OCI-LY7 (cell line): ENCODE measurements around the gene FOXN1. TPM values are rescaled to one million over a fixed set of nuclear protein-coding genes. Genes with fewer than 3 reads are reported as not detected.

Experiments used
- BruUV-seq: library from RNA; stranded (reverse); fragments of 400-500 nt; replicated peaks from 2 replicates; lab custom pipeline; 2021; lab: Mats Ljungman, UMichigan
- CTCF ChIA-PET: fragments of 300-600 bp; sonication (Branson Sonifier 250); formaldehyde crosslinking; loops from one replicate; lab custom pipeline; 2022; ENCODE audit warnings: antibody characterized with exemption; ENCODE audit not compliant: unreplicated experiment; lab: Charles Lee
- POLR2A ChIA-PET: fragments of 300-600 bp; sonication (Branson Sonifier 250); formaldehyde crosslinking; loops from one replicate; lab custom pipeline; 2022; ENCODE audit warnings: antibody characterized with exemption; lab: Charles Lee
- DNase-seq: peaks from one replicate; pipeline ENCODE4 v3.0.0-alpha.2; 2015; ENCODE audit warnings: low spot score
- H2AFZ ChIP-seq: fragments of 200-600 bp; sonication (generic), shearing (Covaris generic); 2 replicates; pipeline ENCODE4 v1.6.1; 2014; ENCODE audit warnings: mild to moderate bottlenecking, antibody characterized with exemption, low read length, moderate library complexity
- H3K27ac ChIP-seq: fragments of 200-600 bp; sonication (generic); 2 replicates; pipeline ENCODE4 v1.5.1; 2014; ENCODE audit warnings: mixed run types, low read depth, mild to moderate bottlenecking, moderate library complexity, low read length, inconsistent platforms; ENCODE audit not compliant: poor library complexity, severe bottlenecking
- H3K36me3 ChIP-seq: fragments of 200-600 bp; sonication (generic); 2 replicates; pipeline ENCODE4 v1.6.1; 2014; ENCODE audit warnings: mild to moderate bottlenecking, antibody characterized with exemption, low read length, moderate library complexity, mixed read lengths; ENCODE audit not compliant: insufficient read depth
- H3K4me1 ChIP-seq: fragments of 200-600 bp; sonication (generic); 2 replicates; pipeline ENCODE4 v1.5.1; 2014; ENCODE audit warnings: mild to moderate bottlenecking, low read length; ENCODE audit not compliant: insufficient read depth, poor library complexity, severe bottlenecking
- H3K4me2 ChIP-seq: fragments of 200-600 bp; sonication (generic); 2 replicates; pipeline ENCODE4 v1.6.1; 2014; ENCODE audit warnings: mild to moderate bottlenecking, low read length
- H3K4me3 ChIP-seq: fragments of 200-600 bp; sonication (generic); 2 replicates; pipeline ENCODE4 v1.5.1; 2014; ENCODE audit warnings: mild to moderate bottlenecking, low read depth, low read length; ENCODE audit not compliant: poor library complexity, severe bottlenecking
- H3K79me2 ChIP-seq: fragments of 200-600 bp; sonication (generic); 2 replicates; pipeline ENCODE4 v1.6.1; 2016; ENCODE audit warnings: low read depth, mild to moderate bottlenecking, low read length, moderate library complexity, mixed read lengths; ENCODE audit not compliant: insufficient read depth
- H3K9me2 ChIP-seq: fragments of 200-600 bp; sonication (generic); 2 replicates; pipeline ENCODE4 v1.6.1; 2016; ENCODE audit warnings: mild to moderate bottlenecking, low read length, mixed read lengths; ENCODE audit not compliant: insufficient read depth
- H3K9me3 ChIP-seq: fragments of 200-600 bp; sonication (generic); 2 replicates; pipeline ENCODE4 v1.6.1; 2014; ENCODE audit warnings: mild to moderate bottlenecking, mixed run types, low read length, mixed read lengths
- H4K20me1 ChIP-seq: fragments of 200-600 bp; sonication (generic); 2 replicates; pipeline ENCODE4 v1.6.1; 2014; ENCODE audit warnings: mild to moderate bottlenecking, antibody characterized with exemption, low read length, moderate library complexity, mixed read lengths; ENCODE audit not compliant: insufficient read depth
- EZH2phosphoT487 ChIP-seq: fragments of 200-600 bp; sonication (generic); IDR thresholded peaks from 2 replicates; pipeline ENCODE4 v1.6.1; 2018; ENCODE audit warnings: low read depth, borderline replicate concordance, mild to moderate bottlenecking, mixed run types, antibody characterized with exemption, low read length, moderate library complexity, mixed read lengths
- intact Hi-C: fragments of 100-400 bp; cut with micrococcal nuclease; formaldehyde crosslinking; loops from one replicate; pipeline ENCODE4 v1.10.0; 2022; ENCODE audit not compliant: unreplicated experiment
- total RNA-seq, 2 experiments: library from RNA; depleted of rRNA in 1 of 2; stranded (reverse); fragments of >200 nt in 1 of 2; shearing (Covaris generic) in 1 of 2; gene quantifications; 2 replicates each; pipeline ENCODE4 v1.2.3, GENCODE V29; 2014 to 2022
- TF ChIP-seq, protein P1 (sequence below): fragments of 200-600 bp; sonication (generic); conservative IDR thresholded peaks from 2 replicates; pipeline ENCODE4 v1.5.1; 2014; ENCODE audit warnings: mild to moderate bottlenecking, antibody characterized with exemption, low read length, moderate library complexity, mixed read lengths

Gene FOXN1
- total RNA-seq, 2 experiments from 2014 or later = not detected

DNA sequence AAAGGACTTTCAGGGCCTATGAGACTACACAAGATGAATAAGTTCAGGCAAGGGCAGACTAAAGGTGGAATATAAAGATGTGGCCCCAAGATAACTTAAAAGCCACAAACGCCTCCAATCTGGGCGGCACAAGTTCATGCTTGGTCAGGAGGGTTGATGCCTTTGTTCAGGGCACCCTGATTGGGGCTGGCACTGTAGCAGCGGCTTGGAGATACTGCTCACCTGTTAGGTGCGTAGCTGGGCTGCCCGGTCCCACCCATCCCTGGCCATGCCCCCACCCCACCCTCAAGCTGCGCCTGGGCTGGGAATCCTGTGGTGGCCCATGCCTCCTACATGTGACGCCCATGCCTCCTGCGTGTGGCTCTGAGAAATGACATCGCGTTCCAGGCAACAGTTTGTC is 45.2 kb upstream of the FOXN1 start:
- no peaks in the 10 kb centered on the region for H3K4me1 ChIP-seq
- TF ChIP-seq, protein P1, sequence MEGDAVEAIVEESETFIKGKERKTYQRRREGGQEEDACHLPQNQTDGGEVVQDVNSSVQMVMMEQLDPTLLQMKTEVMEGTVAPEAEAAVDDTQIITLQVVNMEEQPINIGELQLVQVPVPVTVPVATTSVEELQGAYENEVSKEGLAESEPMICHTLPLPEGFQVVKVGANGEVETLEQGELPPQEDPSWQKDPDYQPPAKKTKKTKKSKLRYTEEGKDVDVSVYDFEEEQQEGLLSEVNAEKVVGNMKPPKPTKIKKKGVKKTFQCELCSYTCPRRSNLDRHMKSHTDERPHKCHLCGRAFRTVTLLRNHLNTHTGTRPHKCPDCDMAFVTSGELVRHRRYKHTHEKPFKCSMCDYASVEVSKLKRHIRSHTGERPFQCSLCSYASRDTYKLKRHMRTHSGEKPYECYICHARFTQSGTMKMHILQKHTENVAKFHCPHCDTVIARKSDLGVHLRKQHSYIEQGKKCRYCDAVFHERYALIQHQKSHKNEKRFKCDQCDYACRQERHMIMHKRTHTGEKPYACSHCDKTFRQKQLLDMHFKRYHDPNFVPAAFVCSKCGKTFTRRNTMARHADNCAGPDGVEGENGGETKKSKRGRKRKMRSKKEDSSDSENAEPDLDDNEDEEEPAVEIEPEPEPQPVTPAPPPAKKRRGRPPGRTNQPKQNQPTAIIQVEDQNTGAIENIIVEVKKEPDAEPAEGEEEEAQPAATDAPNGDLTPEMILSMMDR = no peak
- TF ChIP-seq EZH2phosphoT487 = no peak
- H3K4me3 ChIP-seq = no peak overlapping the region
- H3K79me2 ChIP-seq = no peaks in the 10 kb centered on the region
- ChIA-PET CTCF (no interaction called here), POLR2A (no interaction called here)
- no peak overlapping the region for H2AFZ ChIP-seq
- intact Hi-C loops = no loop called here
- no peak overlapping the region for H3K4me2 ChIP-seq
- H4K20me1 ChIP-seq = no peaks in the 10 kb centered on the region
- no TSS peak for BruUV-seq
- H3K36me3 ChIP-seq = no peaks in the 10 kb centered on the region
- H3K9me2 ChIP-seq = no peaks in the 10 kb centered on the region
- H3K27ac ChIP-seq = no peak overlapping the region
- DNase-seq = no peak
- no peaks in the 10 kb centered on the region for H3K9me3 ChIP-seq

DNA sequence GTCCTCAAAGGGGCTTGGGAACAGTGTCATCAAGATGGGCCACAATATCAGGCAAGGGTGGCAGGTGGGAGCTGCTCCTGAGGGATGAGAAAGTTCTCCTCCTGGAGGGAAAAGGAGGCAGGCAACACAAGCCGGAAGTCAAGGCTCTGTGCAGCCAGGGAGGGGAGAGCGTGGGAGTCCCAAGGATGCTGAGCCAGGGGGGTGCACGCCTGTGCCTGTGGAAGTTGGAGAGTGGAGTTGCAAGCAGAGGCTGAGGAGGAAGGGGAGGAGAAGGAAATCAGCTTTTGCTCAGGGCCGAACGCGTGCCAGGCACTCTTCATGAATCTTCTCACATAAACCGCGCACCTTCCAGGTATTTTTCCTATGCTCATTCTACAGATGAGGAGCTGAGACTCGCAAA is 40.1 kb upstream of the FOXN1 start:
- no peaks in the 10 kb centered on the region for H4K20me1 ChIP-seq
- H2AFZ ChIP-seq = no peak overlapping the region
- TF ChIP-seq, protein P1 = no peak
- TF ChIP-seq EZH2phosphoT487 = no peak
- no peak overlapping the region for H3K27ac ChIP-seq
- no peak for DNase-seq
- H3K4me1 ChIP-seq = no peaks in the 10 kb centered on the region
- no peak overlapping the region for H3K4me2 ChIP-seq
- intact Hi-C loops = no loop called here
- BruUV-seq = no TSS peak
- H3K79me2 ChIP-seq = no peaks in the 10 kb centered on the region
- no peaks in the 10 kb centered on the region for H3K9me2 ChIP-seq
- no peak overlapping the region for H3K4me3 ChIP-seq
- ChIA-PET CTCF (no interaction called here), POLR2A (no interaction called here)
- H3K36me3 ChIP-seq = no peaks in the 10 kb centered on the region
- no peaks in the 10 kb centered on the region for H3K9me3 ChIP-seq

DNA sequence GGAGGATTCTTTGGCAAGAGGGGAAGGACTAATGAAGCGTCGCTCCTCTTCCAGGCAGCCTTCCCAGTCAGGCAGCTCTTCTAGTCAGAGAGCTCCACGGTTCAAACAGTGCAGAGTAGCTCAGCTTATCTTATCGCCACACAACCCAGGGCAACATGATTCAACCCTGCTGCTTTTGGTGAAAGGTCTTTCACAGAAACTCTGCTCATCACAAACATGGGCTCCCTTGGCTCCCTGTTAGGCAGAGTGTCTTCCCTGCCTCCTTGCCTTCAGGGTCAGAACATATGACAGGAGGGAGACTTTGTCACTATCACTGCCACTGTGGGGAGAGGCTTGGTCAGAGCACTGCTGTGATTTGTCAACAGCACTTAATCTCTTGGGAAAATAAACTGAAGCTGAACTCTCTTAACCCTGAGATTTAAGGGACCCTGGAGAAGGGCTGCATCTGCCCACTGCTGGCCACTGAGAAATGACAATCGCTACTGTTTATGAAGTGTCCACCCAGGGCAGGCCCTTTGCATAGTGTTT is 39.6 kb upstream of the FOXN1 start:
- ChIA-PET CTCF (no interaction called here), POLR2A (no interaction called here)
- no peaks in the 10 kb centered on the region for H3K79me2 ChIP-seq
- H3K27ac ChIP-seq = no peak overlapping the region
- no TSS peak for BruUV-seq
- no peaks in the 10 kb centered on the region for H3K36me3 ChIP-seq
- H3K4me1 ChIP-seq = no peaks in the 10 kb centered on the region
- no peaks in the 10 kb centered on the region for H3K9me3 ChIP-seq
- no peak overlapping the region for H2AFZ ChIP-seq
- TF ChIP-seq, protein P1 = no peak
- TF ChIP-seq EZH2phosphoT487 = no peak
- intact Hi-C loops = no loop called here
- no peak for DNase-seq
- H4K20me1 ChIP-seq = no peaks in the 10 kb centered on the region
- no peak overlapping the region for H3K4me3 ChIP-seq
- no peak overlapping the region for H3K4me2 ChIP-seq
- H3K9me2 ChIP-seq = no peaks in the 10 kb centered on the region
